Renal cortex interstitium (tissue), 15 donors: Measurements from ENCODE around the gene CLOCK. TPM values are rescaled to one million over a fixed set of nuclear protein-coding genes. Genes with fewer than 3 reads are reported as not detected.
"Not testable (repeated sequence)": the region's sequence is repeated elsewhere in the genome, so short reads cannot be mapped to it uniquely, and the experiment has no call there.

ENCODE experiments used
- DNase-seq, 11 donors: peaks; one replicate each; pipeline ENCODE4 v3.0.0-alpha.2; 2013; ENCODE audit warnings: low read depth in 9 of 11, low spot score in 4 of 11; ENCODE audit errors: extremely low read depth in 1 of 11
- long read RNA-seq, 16 experiments: transcript quantifications; one replicate each; lab custom pipeline, GENCODE V29; 2026
- polyA plus RNA-seq, 3 donors: library from polyadenylated mRNA; unstranded; fragments of 120-200 nt; gene quantifications; one replicate each; pipeline ENCODE4 v1.2.1, GENCODE V29; 2013; ENCODE audit not compliant: insufficient read length in 3 of 3

Gene CLOCK, protein sequence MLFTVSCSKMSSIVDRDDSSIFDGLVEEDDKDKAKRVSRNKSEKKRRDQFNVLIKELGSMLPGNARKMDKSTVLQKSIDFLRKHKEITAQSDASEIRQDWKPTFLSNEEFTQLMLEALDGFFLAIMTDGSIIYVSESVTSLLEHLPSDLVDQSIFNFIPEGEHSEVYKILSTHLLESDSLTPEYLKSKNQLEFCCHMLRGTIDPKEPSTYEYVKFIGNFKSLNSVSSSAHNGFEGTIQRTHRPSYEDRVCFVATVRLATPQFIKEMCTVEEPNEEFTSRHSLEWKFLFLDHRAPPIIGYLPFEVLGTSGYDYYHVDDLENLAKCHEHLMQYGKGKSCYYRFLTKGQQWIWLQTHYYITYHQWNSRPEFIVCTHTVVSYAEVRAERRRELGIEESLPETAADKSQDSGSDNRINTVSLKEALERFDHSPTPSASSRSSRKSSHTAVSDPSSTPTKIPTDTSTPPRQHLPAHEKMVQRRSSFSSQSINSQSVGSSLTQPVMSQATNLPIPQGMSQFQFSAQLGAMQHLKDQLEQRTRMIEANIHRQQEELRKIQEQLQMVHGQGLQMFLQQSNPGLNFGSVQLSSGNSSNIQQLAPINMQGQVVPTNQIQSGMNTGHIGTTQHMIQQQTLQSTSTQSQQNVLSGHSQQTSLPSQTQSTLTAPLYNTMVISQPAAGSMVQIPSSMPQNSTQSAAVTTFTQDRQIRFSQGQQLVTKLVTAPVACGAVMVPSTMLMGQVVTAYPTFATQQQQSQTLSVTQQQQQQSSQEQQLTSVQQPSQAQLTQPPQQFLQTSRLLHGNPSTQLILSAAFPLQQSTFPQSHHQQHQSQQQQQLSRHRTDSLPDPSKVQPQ
- 10 to 100 TPM; 19.9 to 23.7 (median 22.6) TPM for polyA plus RNA-seq
- long read RNA-seq, donor 1, partial matches to known transcripts, result 0 of 1 reads
- long read RNA-seq, donor 1, other reads (novel, unspliced or antisense), result 0 of 1 reads
- long read RNA-seq, donor 2, result 0 reads
- long read RNA-seq, donor 3, result 0 reads
- long read RNA-seq, donor 4, partial matches to known transcripts, result 0 of 3 reads
- long read RNA-seq, donor 4, other reads (novel, unspliced or antisense), result 0 of 3 reads
- long read RNA-seq, donor 5, result 0 reads
- long read RNA-seq, donor 6, partial matches to known transcripts, result 0 of 1 reads
- long read RNA-seq, donor 6, other reads (novel, unspliced or antisense), result 0 of 1 reads
- long read RNA-seq, donor 7, result 0 reads
- long read RNA-seq, donor 8, result 0 reads
- long read RNA-seq, donor 9, partial matches to known transcripts, result 0 of 1 reads
- long read RNA-seq, donor 9, other reads (novel, unspliced or antisense), result 0 of 1 reads
- long read RNA-seq, donor 10, partial matches to known transcripts, result 0 of 1 reads
- long read RNA-seq, donor 10, other reads (novel, unspliced or antisense), result 0 of 1 reads
- long read RNA-seq, donor 11, result 0 reads
- long read RNA-seq, donor 12, result 0 reads
- long read RNA-seq, donor 13, result 0 reads
- long read RNA-seq, donor 14, result 0 reads
- long read RNA-seq, donor 15, result 0 reads
- long read RNA-seq, donor 16, partial matches to known transcripts, result 0 of 2 reads
- long read RNA-seq, donor 16, other reads (novel, unspliced or antisense), result 0 of 2 reads

GRCh38 chr4:55546756-55547465 lies at the start of gene CLOCK:
CLOCK (minus strand) TSS chr4:55546909; CDS start chr4:55482785, 64,124 bp downstream.
- peak; percentile 72 to 89 (median 83) for DNase-seq

DNA sequence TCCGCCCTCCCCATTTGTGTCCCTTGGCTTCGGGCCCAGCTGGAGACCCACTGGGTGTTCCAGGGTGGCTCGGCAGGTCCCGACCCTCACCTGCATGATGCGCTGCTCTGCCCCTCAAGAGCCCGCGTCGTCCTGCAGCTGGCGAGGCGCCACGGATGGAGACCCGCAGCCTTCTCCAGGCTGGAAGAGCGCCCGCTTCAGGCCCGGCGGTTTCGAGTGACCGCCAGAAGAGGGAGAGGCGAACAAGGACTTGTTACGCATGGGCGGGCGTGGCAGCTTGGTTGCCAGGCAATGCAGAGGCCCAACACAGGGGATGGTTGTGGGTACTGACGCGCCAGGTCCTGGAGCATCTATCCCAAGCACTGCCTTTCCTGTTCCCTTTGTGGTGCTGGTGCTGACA lies 45.3 kb upstream of the CLOCK start, which contains the start of gene PDCL2:
TSS of gene PDCL2 (minus strand) at position 232 of the 400 bp plus-strand sequence. CDS start at position 96, 136 bp downstream.
- no peak for DNase-seq

- no peak for DNase-seq
Measured at GRCh38 chr4:55588160-55588559, 41.5 kb upstream of the CLOCK start.

GRCh38 chr4:55582773-55583172 lies 36.1 kb upstream of the CLOCK start:
- DNase-seq, result not testable (repeated sequence)

- no peak for DNase-seq
Measured at GRCh38 chr4:55578341-55579010, 31.8 kb upstream of the CLOCK start.

DNA sequence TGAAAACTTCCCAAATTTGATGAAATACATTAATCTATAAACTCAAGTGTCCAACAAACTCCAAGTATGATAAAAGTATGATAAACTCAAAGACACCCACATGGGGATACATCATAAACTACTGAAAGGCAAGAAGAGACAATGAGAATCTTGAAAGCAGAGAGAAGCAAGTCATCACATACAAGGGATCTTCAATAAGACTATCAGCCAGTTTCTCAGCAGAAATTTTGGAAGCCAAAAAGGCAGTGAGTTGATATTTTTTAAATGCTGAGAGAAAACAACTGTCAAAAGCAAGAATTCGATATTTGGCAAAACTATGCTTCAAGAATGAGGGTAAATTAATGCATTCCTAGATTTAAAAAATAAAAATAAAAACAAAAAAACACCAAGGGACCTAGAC lies 28.8 kb upstream of the CLOCK start:
- no peak for DNase-seq

GRCh38 chr4:55574252-55574651 lies 27.5 kb upstream of the CLOCK start:
- DNase-seq, result no peak

GRCh38 chr4:55571806-55572205 lies 25.1 kb upstream of the CLOCK start:
- no peak for DNase-seq

- no peak for DNase-seq
Measured at GRCh38 chr4:55568905-55569504, 22.3 kb upstream of the CLOCK start.

DNA sequence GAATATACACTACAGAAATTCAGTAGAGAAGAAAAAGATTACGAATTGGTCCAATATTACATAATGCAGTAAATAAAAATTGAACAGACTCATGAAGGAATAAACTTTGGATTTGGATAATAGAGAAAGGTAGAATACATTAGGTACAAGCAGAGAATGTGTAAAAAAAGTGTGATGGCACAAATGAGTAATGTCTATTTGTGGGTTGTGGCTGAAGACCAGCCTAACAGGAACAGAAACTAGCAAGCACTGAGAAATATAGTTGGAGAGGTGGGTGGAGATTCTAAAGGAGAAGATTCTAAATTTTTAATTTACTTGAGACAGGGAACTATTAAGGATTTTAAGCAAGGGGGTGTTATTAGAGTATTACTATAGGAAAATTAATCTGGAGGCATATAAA lies 15.2 kb upstream of the CLOCK start:
- no peak for DNase-seq

DNA sequence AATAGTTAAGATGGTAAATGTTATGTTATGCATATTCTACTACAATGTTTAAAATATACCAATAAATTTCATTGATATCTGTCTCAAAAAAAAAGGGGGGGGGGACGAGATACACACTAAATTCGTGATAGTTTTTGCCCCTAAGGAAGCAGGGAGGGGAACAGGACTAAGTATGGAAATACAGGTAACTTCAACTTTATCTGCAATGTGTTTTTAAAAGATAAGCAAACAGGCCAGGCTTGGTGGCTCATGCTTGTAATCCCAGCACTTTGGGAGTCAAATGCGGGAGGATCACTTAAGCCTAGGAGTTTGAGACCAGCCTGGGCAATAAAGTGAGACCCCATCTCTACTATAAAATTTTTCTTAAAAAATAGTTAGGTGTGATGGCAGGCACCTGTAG lies 13.4 kb upstream of the CLOCK start:
- DNase-seq, result no peak

DNA sequence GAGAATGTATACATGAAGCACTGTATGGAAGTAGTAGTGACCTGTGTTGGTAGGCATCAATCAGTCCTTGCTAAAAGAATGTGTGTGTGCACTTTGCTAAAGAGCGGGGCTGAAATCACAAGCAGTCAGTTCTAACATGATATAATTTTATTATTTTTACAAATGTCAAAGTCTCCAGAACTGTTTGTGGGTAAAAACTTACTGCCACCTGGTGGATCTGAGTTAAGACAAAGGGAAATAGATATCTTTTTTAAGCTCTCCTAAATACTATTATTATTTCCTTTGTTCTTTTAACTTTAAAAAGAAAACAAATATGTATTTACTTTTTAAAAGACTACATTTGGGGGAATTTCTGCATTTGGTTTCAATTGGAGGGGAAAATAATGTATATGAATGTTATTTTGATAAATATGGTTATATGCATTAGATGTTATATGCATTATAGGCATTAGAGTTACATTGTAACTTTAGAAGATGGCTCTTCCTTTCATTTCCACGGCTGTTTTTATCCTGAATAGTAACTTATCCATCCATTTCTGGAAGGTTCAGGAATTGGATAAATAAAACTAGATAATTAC lies 7.8 kb upstream of the CLOCK start:
- no peak for DNase-seq

GRCh38 chr4:55553441-55554201 lies 6.9 kb upstream of the CLOCK start:
- no peak for DNase-seq

DNA sequence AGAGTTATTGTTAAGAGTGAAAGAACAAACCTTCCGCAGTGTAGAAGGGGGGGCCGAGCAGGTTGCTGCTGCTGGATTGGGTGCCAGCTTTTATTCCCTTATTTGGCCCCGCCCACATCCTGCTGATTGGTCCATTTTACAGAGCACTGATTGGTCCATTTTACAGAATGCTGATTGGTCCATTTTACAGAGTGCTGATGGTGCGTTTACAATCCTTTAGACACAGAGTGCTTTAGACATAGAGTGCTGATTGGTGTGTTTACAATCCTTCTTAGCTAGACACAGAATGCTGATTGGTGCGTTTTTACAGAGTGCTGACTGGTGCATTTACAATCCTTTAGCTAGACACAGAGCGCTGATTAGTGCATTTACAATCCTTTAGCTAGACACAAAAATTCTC lies 5.3 kb upstream of the CLOCK start:
- not testable (repeated sequence) for DNase-seq

DNA sequence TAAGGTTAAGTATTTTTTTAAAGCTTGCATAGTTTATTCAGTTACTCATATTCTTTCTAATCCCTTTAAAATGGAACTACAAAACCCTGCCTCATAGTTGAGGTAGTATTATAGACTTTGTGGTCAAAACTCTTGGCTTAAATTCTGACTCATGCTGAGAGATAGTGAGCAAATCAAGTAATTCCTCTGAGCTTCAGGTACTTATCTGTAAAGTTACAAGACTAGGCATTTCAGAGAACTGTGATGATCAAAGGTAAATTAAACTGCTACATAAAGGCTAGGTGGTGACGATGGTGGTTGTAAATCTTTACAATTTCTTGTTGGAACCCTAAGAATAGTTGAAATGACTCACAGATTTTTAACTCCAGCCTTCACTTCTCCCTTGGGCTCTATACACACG lies 3.2 kb upstream of the CLOCK start:
- no peak for DNase-seq

GRCh38 chr4:55547918-55548317 lies 1.2 kb upstream of the CLOCK start:
- DNase-seq, result no peak
